NCI-H82 (cell line): ENCODE results near the gene EPN3.

Source experiments
- DNase-seq: peaks from one replicate; lab custom pipeline; 2025; lab: John Stamatoyannopoulos, UW

Gene EPN3

DNA sequence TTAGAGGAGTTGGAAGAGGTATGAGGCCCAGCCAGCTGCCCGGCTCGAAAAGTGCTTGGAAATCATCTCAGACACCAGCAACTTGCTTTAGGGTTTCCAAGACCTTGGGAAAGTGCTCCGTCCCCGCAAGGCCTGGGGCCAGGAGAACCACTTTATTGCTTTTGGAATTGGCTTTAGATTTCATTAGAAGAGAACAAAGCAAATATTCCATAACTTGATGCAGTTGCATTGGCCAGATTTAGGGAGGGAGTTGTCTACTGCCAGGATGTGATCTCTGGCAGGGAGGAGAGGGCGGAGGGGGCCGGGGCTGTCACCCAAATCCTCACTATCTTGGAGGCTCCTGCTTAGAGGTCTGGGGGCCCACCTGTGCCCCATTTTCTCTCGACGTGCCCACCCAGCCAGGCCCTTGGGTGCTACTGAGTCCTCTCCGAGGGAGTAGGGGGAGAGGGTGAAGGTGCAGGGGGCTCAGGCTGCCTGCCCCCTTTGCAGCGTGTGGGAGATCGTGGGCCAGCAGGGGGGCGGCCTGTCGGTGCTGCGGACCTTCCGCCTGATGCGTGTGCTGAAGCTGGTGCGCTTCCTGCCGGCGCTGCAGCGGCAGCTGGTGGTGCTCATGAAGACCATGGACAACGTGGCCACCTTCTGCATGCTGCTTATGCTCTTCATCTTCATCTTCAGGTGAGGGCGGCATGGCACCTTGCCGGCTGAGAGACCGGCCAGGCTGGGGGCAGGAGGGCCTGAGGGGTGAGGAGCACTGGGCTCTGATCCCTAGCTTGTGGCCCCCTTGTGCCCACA is 58.6 kb downstream of the EPN3 start:
- DNase-seq, result no peak

DNA sequence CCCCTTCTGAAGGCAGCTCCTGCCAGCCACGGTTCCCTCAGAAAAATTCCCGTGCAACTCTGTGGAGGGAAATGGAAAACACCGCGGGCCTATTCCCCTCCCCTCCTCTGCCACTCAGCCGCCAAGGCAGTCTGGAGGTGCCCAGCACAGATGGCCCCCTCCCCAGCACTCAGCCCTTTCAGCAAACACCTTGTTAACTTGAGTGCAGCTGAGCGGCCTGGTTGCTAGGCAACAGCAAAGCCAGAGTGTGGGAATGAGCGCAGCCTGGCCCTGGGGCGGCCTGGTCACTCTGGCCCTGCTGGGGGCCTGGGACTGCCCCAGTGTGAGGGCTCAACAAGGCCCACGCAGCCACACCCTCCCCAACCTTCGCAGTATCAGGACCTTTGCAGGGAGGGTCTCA is 60.8 kb downstream of the EPN3 start:
- peak; percentile 96 for DNase-seq
